ENCODE measurements around the gene PAK1IP1.

- TF ChIP-seq CTCF (conservative IDR thresholded peaks at IDR 0.05) (no peak), ZFX (IDR thresholded peaks at IDR 0.05) (no peak)
Measured at GRCh38 chr6:10736731-10737130, 42.0 kb downstream of the PAK1IP1 start.
